GM19035 (cell line): ENCODE results near the gene CDC42BPA.
"Not testable (repeated sequence)": the region's sequence is repeated elsewhere in the genome, so short reads cannot be mapped to it uniquely, and the experiment has no call there.

Experiments used
- ATAC-seq: cut with Tn5 transposase; IDR thresholded peaks from one replicate; pipeline ENCODE4 v1.9.1; 2021; ENCODE audit not compliant: unreplicated experiment

CDC42BPA gene

GRCh38 chr1:227308367-227309336, 9.6 kb downstream of the CDC42BPA start:
- ATAC-seq: no peak

GRCh38 chr1:227306689-227307088, 11.6 kb downstream of the CDC42BPA start:
- no peak for ATAC-seq

GRCh38 chr1:227305894-227306626, 12.2 kb downstream of the CDC42BPA start:
- no peak for ATAC-seq

GRCh38 chr1:227304665-227305064, 13.6 kb downstream of the CDC42BPA start:
- no peak for ATAC-seq

- no peak for ATAC-seq
Observed at GRCh38 chr1:227303662-227304061, 14.6 kb downstream of the CDC42BPA start.

- ATAC-seq: no peak
Observed at GRCh38 chr1:227300682-227301081, 17.6 kb downstream of the CDC42BPA start.

- no peak for ATAC-seq
Observed at GRCh38 chr1:227299688-227300087, 18.6 kb downstream of the CDC42BPA start.

- no peak for ATAC-seq
Observed at GRCh38 chr1:227299241-227299627, 19.1 kb downstream of the CDC42BPA start.

- ATAC-seq: no peak
Observed at GRCh38 chr1:227298512-227299240, 19.6 kb downstream of the CDC42BPA start.

GRCh38 chr1:227297073-227297793, 21.1 kb downstream of the CDC42BPA start:
- no peak for ATAC-seq

- ATAC-seq: no peak
Observed at GRCh38 chr1:227295609-227296008, 22.7 kb downstream of the CDC42BPA start.

GRCh38 chr1:227285745-227286144, 32.5 kb downstream of the CDC42BPA start:
- no peak for ATAC-seq

- ATAC-seq: no peak
Observed at GRCh38 chr1:227281371-227281770, 36.9 kb downstream of the CDC42BPA start.

GRCh38 chr1:227280836-227281235, 37.5 kb downstream of the CDC42BPA start:
- ATAC-seq: no peak

GRCh38 chr1:227276156-227276693, 42.1 kb downstream of the CDC42BPA start:
- ATAC-seq: not testable (repeated sequence)

- no peak for ATAC-seq
Observed at GRCh38 chr1:227273557-227273956, 44.7 kb downstream of the CDC42BPA start.

- no peak for ATAC-seq
Observed at GRCh38 chr1:227272428-227272827, 45.9 kb downstream of the CDC42BPA start.

GRCh38 chr1:227270554-227270953, 47.7 kb downstream of the CDC42BPA start:
- ATAC-seq: no peak

- ATAC-seq: no peak
Observed at GRCh38 chr1:227268943-227269342, 49.3 kb downstream of the CDC42BPA start.

- no peak for ATAC-seq
Observed at GRCh38 chr1:227265891-227266290, 52.4 kb downstream of the CDC42BPA start.
